Astrocyte of the cerebellum (primary cell): ENCODE measurements around the gene ZC2HC1C.

Source experiments
- DNase-seq: peaks from one replicate; pipeline ENCODE4 v3.0.0-alpha.2; 2011; ENCODE audit warnings: low read depth
- H3K4me3 ChIP-seq: 2 replicates; pipeline ENCODE4 v1.5.1; 2011; ENCODE audit warnings: mild to moderate bottlenecking, low read depth, low read length, moderate library complexity
- in situ Hi-C: cut with HindIII; loops from 2 replicates; pipeline ENCODE4 v1.10.0; 2017; ENCODE audit warnings: low sequenced_read_pairs
- TF ChIP-seq, protein P1 (sequence below): IDR thresholded peaks from 2 replicates; pipeline ENCODE4 v1.5.1; 2012; ENCODE audit warnings: low read length, low read depth, moderate library complexity, mild to moderate bottlenecking; ENCODE audit errors: missing control alignments

Gene ZC2HC1C

DNA sequence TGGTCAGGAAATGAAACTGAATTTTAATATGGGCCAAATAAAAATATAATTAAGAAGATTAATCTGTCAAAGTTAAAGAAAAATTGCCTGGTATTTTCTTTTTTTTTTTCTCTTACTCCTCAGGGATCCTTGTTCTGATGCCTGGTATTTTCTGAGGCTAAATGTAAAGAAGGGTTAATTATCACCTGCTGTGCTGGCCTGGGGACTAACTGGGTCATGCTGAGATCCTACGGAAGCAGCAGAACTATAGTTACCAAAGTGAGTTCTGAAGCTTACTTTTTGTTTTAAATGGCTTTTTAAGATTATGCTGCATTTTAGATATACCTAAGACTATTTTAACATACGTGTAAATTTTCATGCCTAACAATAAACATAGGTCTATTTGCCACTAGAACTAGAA, 23.3 kb downstream of the ZC2HC1C start:
- no peak for DNase-seq
- in situ Hi-C loops: loop anchor here (25.0 kb wide), 1 partner anchor 180 kb away; the partner anchor contains the start of gene RPS6KL1
- TF ChIP-seq, protein P1, sequence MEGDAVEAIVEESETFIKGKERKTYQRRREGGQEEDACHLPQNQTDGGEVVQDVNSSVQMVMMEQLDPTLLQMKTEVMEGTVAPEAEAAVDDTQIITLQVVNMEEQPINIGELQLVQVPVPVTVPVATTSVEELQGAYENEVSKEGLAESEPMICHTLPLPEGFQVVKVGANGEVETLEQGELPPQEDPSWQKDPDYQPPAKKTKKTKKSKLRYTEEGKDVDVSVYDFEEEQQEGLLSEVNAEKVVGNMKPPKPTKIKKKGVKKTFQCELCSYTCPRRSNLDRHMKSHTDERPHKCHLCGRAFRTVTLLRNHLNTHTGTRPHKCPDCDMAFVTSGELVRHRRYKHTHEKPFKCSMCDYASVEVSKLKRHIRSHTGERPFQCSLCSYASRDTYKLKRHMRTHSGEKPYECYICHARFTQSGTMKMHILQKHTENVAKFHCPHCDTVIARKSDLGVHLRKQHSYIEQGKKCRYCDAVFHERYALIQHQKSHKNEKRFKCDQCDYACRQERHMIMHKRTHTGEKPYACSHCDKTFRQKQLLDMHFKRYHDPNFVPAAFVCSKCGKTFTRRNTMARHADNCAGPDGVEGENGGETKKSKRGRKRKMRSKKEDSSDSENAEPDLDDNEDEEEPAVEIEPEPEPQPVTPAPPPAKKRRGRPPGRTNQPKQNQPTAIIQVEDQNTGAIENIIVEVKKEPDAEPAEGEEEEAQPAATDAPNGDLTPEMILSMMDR: no peak
- H3K4me3 ChIP-seq: no peak overlapping the region

DNA sequence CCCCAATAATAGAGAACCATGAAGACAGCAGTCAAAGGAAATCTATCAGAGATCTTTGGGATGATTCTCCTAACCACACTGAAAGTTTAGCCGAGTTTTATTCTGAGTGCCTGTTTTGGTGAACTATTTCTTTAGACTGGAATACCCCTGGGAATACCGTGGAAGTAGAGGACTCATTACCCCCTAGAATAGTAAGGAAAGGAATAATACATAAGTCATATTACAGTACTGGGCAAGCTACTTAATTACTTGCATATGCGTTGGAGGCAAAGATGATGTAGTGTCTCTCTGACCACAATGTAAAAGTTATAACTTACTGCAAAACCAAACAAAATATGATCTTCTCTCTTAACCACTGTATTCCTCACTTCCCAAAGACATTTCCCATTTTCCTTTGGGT, 25.5 kb downstream of the ZC2HC1C start:
- TF ChIP-seq, protein P1: no peak
- in situ Hi-C loops: loop anchor here (25.0 kb wide), 1 partner anchor 183 kb away; the partner anchor contains the start of gene RPS6KL1
- DNase-seq: no peak
- no peak overlapping the region for H3K4me3 ChIP-seq

DNA sequence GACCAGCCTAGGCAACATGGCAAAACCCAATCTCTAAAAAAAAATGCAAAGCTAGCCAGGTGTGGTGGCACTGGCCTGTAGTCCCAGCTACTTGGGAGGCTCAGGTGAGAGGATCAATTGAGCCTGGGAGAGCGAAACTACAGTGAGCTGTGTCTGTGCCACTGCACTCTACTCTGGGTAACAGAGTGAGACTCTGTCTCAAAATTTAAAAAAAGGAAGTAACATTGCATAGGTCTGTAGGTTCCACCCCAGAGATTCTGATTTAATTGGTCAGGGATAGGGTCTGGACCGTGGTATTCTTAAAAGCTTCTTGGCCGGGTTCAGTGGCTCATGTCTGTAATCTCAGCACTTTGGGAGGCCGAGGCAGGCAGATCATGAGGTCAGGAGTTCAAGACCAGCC, 26.2 kb downstream of the ZC2HC1C start:
- no peak for DNase-seq
- TF ChIP-seq, protein P1: no peak
- in situ Hi-C loops: loop anchor here (25.0 kb wide), 1 partner anchor 183 kb away; the partner anchor contains the start of gene RPS6KL1
- H3K4me3 ChIP-seq: no peak overlapping the region

DNA sequence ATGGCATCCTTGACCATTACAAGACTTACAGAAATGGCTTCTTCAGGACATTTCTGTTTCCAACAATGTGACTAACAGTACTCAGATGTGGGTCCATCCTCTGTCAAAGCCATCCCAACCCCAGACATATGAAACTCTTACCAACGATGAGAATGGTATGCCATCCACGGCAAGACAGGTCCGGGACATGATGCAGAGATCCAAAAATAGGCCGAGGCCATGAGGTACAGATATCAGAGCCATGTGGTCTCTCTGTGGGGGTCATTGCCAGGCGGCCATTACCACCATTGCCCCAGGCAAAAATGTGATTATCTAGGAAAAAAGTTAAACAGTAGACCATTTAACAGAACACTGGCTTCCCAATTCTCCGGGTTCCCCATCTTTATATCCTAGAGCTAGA, 27.5 kb downstream of the ZC2HC1C start:
- in situ Hi-C loops: loop anchor here (25.0 kb wide), 1 partner anchor 185 kb away; the partner anchor contains the start of gene RPS6KL1
- TF ChIP-seq, protein P1: no peak
- DNase-seq: no peak
- H3K4me3 ChIP-seq: no peak overlapping the region

DNA sequence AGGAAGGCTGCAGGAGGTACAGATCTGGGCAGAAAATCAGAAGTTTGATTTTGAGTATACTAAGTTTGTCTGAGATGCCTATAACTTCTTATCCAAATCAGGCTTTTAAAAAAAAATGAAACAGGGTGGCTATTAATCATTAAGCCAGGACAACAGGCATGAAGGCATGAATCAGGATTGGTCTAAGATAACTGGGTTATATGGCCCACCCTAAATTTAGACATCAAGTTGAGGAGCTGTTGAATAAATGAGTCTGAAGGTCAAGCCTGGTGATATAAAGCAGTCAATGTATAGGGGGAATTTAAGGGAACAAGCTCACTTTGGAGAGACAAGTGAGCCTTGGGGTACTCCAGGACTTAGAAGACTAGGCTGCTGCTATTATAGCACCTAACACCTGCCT, 28.8 kb downstream of the ZC2HC1C start:
- DNase-seq: no peak
- in situ Hi-C loops: loop anchor here (25.0 kb wide), 1 partner anchor 186 kb away; the partner anchor contains the start of gene RPS6KL1
- H3K4me3 ChIP-seq: no peak overlapping the region
- TF ChIP-seq, protein P1: no peak

DNA sequence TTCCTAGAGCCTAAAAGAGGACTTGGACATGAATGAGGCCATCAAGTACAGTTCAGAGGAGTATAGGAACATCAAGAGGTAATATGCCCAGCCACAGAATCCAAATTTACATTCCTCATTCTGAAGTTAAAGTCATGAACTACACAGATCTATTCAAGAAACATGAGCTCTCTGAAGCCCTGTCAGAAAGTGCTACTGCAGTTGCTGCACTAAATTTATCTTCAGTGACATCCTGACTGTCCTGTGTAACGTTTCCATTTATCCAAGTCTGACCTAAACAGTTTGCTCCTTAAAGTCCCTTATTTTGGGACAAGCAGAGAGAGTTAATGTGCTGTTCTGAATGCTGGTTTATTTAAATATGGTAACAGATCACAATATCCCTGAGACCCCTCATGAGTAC, 29.2 kb downstream of the ZC2HC1C start:
- TF ChIP-seq, protein P1: no peak
- no peak for DNase-seq
- in situ Hi-C loops: loop anchor here (25.0 kb wide), 1 partner anchor 186 kb away; the partner anchor contains the start of gene RPS6KL1
- no peak overlapping the region for H3K4me3 ChIP-seq
